ENCODE data around the gene MELK. TPM values are rescaled to one million over a fixed set of nuclear protein-coding genes. Genes with fewer than 3 reads are reported as not detected.

Gene MELK
- total RNA-seq, 2 donors from 2014 or later, result 1.1 to 21.0 TPM

DNA sequence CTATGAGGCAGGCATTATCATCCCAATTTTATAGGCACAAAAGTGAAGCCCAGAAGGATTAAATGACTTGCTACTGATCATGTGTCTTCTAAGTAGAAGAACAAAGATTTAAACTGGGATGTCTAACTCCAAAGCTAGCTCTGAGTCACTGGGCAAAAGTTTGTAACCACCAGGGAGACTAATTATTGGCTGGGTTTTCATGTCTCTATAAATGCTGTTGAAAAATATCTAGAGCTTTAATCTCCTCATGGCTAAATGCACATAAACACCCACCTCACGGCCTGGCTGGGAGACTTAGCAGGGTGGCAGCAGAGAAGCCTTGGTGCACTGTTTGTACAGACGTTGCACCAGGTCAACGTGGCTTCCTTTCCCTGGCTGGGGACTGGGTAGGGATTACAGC is 144.6 kb downstream of the MELK start:
- no peaks in the 10 kb centered on the region for H3K36me3 ChIP-seq
- no peak for DNase-seq (ENCODE audit: low spot score)
- no peaks in the 10 kb centered on the region for H3K9me3 ChIP-seq
- H3K4me1 ChIP-seq (replicated peaks), result no peaks in the 10 kb centered on the region
- no peak overlapping the region for H3K27ac ChIP-seq
- no peaks in the 10 kb centered on the region for H3K27me3 ChIP-seq (replicated peaks; ENCODE audit: insufficient read depth)
- intact Hi-C loops (cut with DNase I), result loop anchor here (10.0 kb wide), 1 partner anchor 68 kb away; no protein-coding TSS in a partner anchor
- no peak overlapping the region for H3K4me3 ChIP-seq
- WGBS, result 42% methylated on average over 3 of the region's 3 CpGs
- TF ChIP-seq POLR2A (IDR thresholded peaks at IDR 0.05) (no peak), POLR2AphosphoS5 (IDR thresholded peaks at IDR 0.05) (no peak)
- TF ChIP-seq, protein P1, sequence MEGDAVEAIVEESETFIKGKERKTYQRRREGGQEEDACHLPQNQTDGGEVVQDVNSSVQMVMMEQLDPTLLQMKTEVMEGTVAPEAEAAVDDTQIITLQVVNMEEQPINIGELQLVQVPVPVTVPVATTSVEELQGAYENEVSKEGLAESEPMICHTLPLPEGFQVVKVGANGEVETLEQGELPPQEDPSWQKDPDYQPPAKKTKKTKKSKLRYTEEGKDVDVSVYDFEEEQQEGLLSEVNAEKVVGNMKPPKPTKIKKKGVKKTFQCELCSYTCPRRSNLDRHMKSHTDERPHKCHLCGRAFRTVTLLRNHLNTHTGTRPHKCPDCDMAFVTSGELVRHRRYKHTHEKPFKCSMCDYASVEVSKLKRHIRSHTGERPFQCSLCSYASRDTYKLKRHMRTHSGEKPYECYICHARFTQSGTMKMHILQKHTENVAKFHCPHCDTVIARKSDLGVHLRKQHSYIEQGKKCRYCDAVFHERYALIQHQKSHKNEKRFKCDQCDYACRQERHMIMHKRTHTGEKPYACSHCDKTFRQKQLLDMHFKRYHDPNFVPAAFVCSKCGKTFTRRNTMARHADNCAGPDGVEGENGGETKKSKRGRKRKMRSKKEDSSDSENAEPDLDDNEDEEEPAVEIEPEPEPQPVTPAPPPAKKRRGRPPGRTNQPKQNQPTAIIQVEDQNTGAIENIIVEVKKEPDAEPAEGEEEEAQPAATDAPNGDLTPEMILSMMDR (IDR thresholded peaks at IDR 0.05), result no peak

GRCh38 chr9:36718612-36719011 is 145.9 kb downstream of the MELK start:
- no peak for TF ChIP-seq POLR2A (IDR thresholded peaks at IDR 0.05)
- TF ChIP-seq POLR2AphosphoS5 (IDR thresholded peaks at IDR 0.05), result no peak
- TF ChIP-seq, protein P1 (IDR thresholded peaks at IDR 0.05), result no peak
- Histone ChIP-seq H3K27ac (no peak overlapping the region), H3K36me3 (no peaks in the 10 kb centered on the region), H3K4me3 (no peak overlapping the region), H3K27me3 (replicated peaks; ENCODE audit: insufficient read depth) (no peaks in the 10 kb centered on the region), H3K9me3 (no peaks in the 10 kb centered on the region), H3K4me1 (replicated peaks) (no peaks in the 10 kb centered on the region)
- intact Hi-C loops (cut with DNase I), result loop anchor here (10.0 kb wide), 1 partner anchor 66 kb away; no protein-coding TSS in a partner anchor
- no peak for DNase-seq (ENCODE audit: low spot score)
- 30% methylated on average over 1 of the region's 1 CpG for WGBS

DNA sequence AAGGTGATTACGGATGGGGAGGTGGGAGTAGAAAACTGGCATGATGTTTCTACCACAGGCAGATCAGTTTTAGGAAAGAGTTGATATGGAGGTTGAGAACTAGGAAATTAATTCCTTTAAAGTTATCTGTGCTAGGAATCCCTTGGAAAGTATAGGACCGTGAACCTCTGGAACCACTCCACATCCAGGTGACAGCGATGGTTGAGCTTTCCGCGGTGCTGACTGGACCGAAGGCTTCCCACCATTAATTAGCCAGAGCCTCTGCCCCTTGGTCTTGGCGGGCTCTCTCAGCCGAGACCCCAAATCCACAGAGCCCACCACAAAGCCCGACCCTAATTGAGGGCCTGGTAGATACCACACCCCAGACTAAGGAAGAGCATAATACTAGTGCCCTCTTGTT is 147.3 kb downstream of the MELK start:
- no peak overlapping the region for H3K4me3 ChIP-seq
- WGBS, result 87% methylated on average over 9 of the region's 9 CpGs
- H3K27ac ChIP-seq, result no peak overlapping the region
- no peaks in the 10 kb centered on the region for H3K9me3 ChIP-seq
- H3K27me3 ChIP-seq (replicated peaks; ENCODE audit: insufficient read depth), result no peaks in the 10 kb centered on the region
- H3K36me3 ChIP-seq, result no peaks in the 10 kb centered on the region
- intact Hi-C loops (cut with DNase I), result no loop called here
- TF ChIP-seq POLR2AphosphoS5 (IDR thresholded peaks at IDR 0.05) (no peak), POLR2A (IDR thresholded peaks at IDR 0.05) (no peak)
- TF ChIP-seq, protein P1 (IDR thresholded peaks at IDR 0.05), result no peak
- H3K4me1 ChIP-seq (replicated peaks), result no peaks in the 10 kb centered on the region
- DNase-seq (ENCODE audit: low spot score), result no peak

- H3K27ac ChIP-seq, result no peak overlapping the region
- H3K27me3 ChIP-seq (replicated peaks; ENCODE audit: insufficient read depth), result no peaks in the 10 kb centered on the region
- WGBS, result 42% methylated on average over 8 of the region's 8 CpGs
- no peak overlapping the region for H3K4me3 ChIP-seq
- no peaks in the 10 kb centered on the region for H3K9me3 ChIP-seq
- H3K36me3 ChIP-seq, result no peaks in the 10 kb centered on the region
- H3K4me1 ChIP-seq (replicated peaks), result no peaks in the 10 kb centered on the region
- intact Hi-C loops (cut with DNase I), result no loop called here
- TF ChIP-seq, protein P1 (IDR thresholded peaks at IDR 0.05), result no peak
- TF ChIP-seq POLR2AphosphoS5 (IDR thresholded peaks at IDR 0.05) (no peak), POLR2A (IDR thresholded peaks at IDR 0.05) (no peak)
- DNase-seq (ENCODE audit: low spot score), result no peak
Observed at GRCh38 chr9:36721846-36722588, 149.3 kb downstream of the MELK start.

- H3K4me1 ChIP-seq (replicated peaks), result no peaks in the 10 kb centered on the region
- intact Hi-C loops (cut with DNase I), result no loop called here
Observed at GRCh38 chr9:36725777-36726356, 153.2 kb downstream of the MELK start.

More at GRCh38 chr9:36725777-36726356, 153.2 kb downstream of the MELK start:
- WGBS, result 42% methylated on average over 3 of the region's 3 CpGs
- TF ChIP-seq POLR2AphosphoS5 (IDR thresholded peaks at IDR 0.05), result no peak
- TF ChIP-seq POLR2A (IDR thresholded peaks at IDR 0.05), result no peak
- TF ChIP-seq, protein P1 (IDR thresholded peaks at IDR 0.05), result no peak
- no peaks in the 10 kb centered on the region for H3K27me3 ChIP-seq (replicated peaks; ENCODE audit: insufficient read depth)
- DNase-seq (ENCODE audit: low spot score), result no peak
- no peak overlapping the region for H3K27ac ChIP-seq
- H3K36me3 ChIP-seq, result no peaks in the 10 kb centered on the region
- no peak overlapping the region for H3K4me3 ChIP-seq
- no peaks in the 10 kb centered on the region for H3K9me3 ChIP-seq

Data from prostate gland (tissue), 2 donors.